ENCODE results near the gene PHAF1. TPM values are rescaled to one million over a fixed set of nuclear protein-coding genes. Genes with fewer than 3 reads are reported as not detected.

PHAF1 gene
- total RNA-seq, 1 donor from 2014 or later, result 29.1 TPM

DNA sequence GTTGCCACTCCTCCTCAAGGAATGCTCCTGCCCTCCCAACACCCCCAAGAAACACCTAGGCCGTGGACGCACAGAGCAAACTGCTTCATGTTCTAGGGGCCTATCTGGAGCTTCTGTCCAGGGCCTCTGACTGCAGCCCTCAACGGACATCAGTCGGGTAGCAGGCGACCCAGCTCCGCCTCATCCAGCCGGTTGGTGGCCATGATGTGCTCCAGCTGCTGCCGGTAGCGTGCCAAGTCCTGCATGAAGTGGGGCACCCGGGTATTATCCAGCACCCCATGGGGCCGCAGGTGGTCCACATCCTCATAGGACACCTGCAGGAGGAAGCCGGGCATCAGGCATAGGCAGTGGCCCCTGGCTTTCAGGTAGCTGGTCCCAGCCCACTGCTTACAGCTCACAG, 66.9 kb downstream of the PHAF1 start:
- no peaks in the 10 kb centered on the region for H3K9me3 ChIP-seq (ENCODE audit: low read depth)
- no peak for DNase-seq (ENCODE audit: low spot score)
- H2AFZ ChIP-seq (replicated peaks), result no peak overlapping the region
- H3K4me2 ChIP-seq, result no peak overlapping the region
- H3K9ac ChIP-seq, result no peak overlapping the region
- no peak overlapping the region for H3K4me3 ChIP-seq
- Mint-ChIP-seq H3K27ac (no peak overlapping the region), H3K4me1 (peaks cover 16% of the 10 kb centered on the region), H3K27me3 (ENCODE audit: insufficient read depth, low read depth) (peaks cover 47% of the 10 kb centered on the region), H3K4me3 (no peak overlapping the region), H3K36me3 (peaks cover 4% of the 10 kb centered on the region), H3K9me3 (no peaks in the 10 kb centered on the region)
- no peaks in the 10 kb centered on the region for H3K36me3 ChIP-seq
- peaks cover 79% of the 10 kb centered on the region for H3K27me3 ChIP-seq
- H4K20me1 ChIP-seq (ENCODE audit: low read depth), result peaks cover 73% of the 10 kb centered on the region
- H3K4me1 ChIP-seq, result peaks cover 4% of the 10 kb centered on the region
- peaks cover 19% of the 10 kb centered on the region for H3F3A ChIP-seq (ENCODE audit: low read depth)
- TF ChIP-seq, protein P1, sequence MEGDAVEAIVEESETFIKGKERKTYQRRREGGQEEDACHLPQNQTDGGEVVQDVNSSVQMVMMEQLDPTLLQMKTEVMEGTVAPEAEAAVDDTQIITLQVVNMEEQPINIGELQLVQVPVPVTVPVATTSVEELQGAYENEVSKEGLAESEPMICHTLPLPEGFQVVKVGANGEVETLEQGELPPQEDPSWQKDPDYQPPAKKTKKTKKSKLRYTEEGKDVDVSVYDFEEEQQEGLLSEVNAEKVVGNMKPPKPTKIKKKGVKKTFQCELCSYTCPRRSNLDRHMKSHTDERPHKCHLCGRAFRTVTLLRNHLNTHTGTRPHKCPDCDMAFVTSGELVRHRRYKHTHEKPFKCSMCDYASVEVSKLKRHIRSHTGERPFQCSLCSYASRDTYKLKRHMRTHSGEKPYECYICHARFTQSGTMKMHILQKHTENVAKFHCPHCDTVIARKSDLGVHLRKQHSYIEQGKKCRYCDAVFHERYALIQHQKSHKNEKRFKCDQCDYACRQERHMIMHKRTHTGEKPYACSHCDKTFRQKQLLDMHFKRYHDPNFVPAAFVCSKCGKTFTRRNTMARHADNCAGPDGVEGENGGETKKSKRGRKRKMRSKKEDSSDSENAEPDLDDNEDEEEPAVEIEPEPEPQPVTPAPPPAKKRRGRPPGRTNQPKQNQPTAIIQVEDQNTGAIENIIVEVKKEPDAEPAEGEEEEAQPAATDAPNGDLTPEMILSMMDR (IDR thresholded peaks at IDR 0.05), result no peak
- TF ChIP-seq EZH2phosphoT487 (IDR thresholded peaks at IDR 0.05) (no peak), EZH2 (IDR thresholded peaks at IDR 0.05) (no peak)
- no peak overlapping the region for H3K27ac ChIP-seq
- H3K79me2 ChIP-seq (ENCODE audit: low read depth), result no peaks in the 10 kb centered on the region

DNA sequence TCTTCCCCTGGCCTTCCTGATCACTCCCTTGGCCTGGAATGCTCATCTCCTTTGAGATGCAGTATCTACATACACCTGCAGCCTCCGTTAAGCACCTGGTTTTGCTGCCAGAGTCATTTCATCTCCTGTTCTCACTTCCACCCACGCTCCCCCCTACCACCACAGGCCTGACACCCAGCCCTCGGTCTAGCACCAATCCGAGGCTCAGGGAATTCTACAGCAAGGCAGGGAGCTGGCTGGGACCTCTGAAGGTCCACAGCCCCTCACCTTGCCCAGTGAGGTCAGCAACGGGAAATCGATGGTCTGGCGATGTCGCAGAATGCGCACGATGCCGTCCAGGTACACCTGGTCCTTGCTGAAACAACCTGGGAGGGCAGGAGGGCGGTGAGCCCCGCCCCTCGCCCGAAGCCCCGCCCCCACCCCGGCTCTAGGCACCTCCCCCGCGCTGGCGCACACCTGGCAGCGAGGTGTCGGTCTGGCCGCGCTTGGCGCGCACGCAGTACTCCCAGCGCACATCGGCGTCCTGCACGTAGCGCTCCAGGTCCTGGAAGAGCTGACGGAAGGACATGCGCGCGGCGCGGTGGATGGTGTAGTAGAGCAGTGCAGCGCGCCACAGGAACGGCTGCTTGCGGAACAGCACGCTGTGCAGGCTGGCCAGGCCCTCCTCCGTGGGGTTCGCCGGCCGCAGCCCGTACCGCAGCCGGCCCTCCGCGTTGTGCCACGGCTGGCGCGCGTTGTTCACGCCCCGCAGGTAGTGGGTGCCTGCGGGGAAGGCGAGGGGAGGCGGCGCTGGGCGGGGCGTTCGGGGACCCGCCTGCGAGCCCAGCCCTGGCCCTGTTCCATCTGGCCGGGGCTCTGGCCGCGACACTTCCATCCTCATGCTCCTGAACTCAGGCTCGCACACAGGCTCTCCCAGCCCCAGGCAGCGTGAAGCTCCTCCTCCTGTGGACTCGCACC, 68.3 kb downstream of the PHAF1 start:
- Histone ChIP-seq H3K4me3 (peak overlapping the region; percentile 47), H3K9me3 (ENCODE audit: low read depth) (no peaks in the 10 kb centered on the region), H3K4me2 (peak overlapping the region; percentile 75), H2AFZ (replicated peaks) (no peak overlapping the region), H4K20me1 (ENCODE audit: low read depth) (peaks cover 72% of the 10 kb centered on the region), H3K27me3 (peaks cover 66% of the 10 kb centered on the region), H3K4me1 (peaks cover 8% of the 10 kb centered on the region), H3F3A (ENCODE audit: low read depth) (peaks cover 17% of the 10 kb centered on the region), H3K79me2 (ENCODE audit: low read depth) (peaks cover 7% of the 10 kb centered on the region), H3K9ac (no peak overlapping the region), H3K36me3 (no peaks in the 10 kb centered on the region), H3K27ac (no peak overlapping the region)
- Mint-ChIP-seq H3K9me3 (no peaks in the 10 kb centered on the region), H3K4me1 (peaks cover 15% of the 10 kb centered on the region), H3K36me3 (peaks cover 4% of the 10 kb centered on the region), H3K27me3 (ENCODE audit: insufficient read depth, low read depth) (peaks cover 35% of the 10 kb centered on the region), H3K27ac (no peak overlapping the region), H3K4me3 (peak overlapping the region; percentile 63)
- peak; percentile 87 for DNase-seq (ENCODE audit: low spot score)
- TF ChIP-seq EZH2phosphoT487 (IDR thresholded peaks at IDR 0.05), result peak; percentile 47
- TF ChIP-seq EZH2 (IDR thresholded peaks at IDR 0.05), result peak; percentile 73
- TF ChIP-seq, protein P1 (IDR thresholded peaks at IDR 0.05), result peak; percentile 10

DNA sequence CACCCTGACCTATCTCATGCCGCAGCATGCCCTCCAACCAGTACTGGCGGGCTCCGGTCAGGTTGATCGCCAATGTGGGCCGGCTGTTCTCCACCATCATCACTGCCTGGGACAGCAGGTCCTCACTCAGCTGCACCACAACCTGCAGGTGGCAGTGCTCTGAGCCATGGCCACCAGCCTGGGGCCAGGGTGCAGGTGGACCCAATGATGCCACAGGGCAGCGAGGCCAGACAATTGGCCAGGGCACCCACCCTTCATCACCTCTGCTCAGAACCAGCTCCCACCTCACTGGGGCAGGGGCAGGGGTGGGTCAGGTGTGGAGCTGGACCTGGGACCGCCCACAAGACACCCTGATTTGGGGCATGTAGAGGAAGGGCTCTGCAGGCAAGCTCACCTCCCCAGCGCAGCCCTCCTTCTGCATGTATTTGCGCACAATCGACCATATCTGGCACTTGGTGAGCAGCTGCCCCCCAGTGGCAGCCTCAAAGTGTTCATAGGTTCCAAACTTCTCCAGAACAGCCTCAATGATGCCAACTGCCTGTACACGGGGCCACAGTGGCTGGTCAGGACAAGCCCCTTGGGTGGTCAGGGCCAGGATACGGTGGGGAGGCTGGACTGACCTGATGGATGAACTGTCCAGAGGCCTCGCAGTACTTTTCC, 69.8 kb downstream of the PHAF1 start:
- Mint-ChIP-seq H3K27me3 (ENCODE audit: insufficient read depth, low read depth) (peaks cover 24% of the 10 kb centered on the region), H3K9me3 (no peaks in the 10 kb centered on the region), H3K4me3 (no peak overlapping the region), H3K36me3 (peaks cover 4% of the 10 kb centered on the region), H3K27ac (no peak overlapping the region), H3K4me1 (peaks cover 5% of the 10 kb centered on the region)
- H3K4me3 ChIP-seq, result no peak overlapping the region
- peaks cover 9% of the 10 kb centered on the region for H3K4me1 ChIP-seq
- H3K9me3 ChIP-seq (ENCODE audit: low read depth), result no peaks in the 10 kb centered on the region
- H3F3A ChIP-seq (ENCODE audit: low read depth), result peaks cover 10% of the 10 kb centered on the region
- no peaks in the 10 kb centered on the region for H3K36me3 ChIP-seq
- no peak overlapping the region for H3K4me2 ChIP-seq
- H4K20me1 ChIP-seq (ENCODE audit: low read depth), result peaks cover 61% of the 10 kb centered on the region
- H3K27me3 ChIP-seq, result peaks cover 57% of the 10 kb centered on the region
- no peak overlapping the region for H3K9ac ChIP-seq
- no peak for TF ChIP-seq EZH2phosphoT487 (IDR thresholded peaks at IDR 0.05)
- TF ChIP-seq, protein P1 (IDR thresholded peaks at IDR 0.05), result peak; percentile 12
- H2AFZ ChIP-seq (replicated peaks), result no peak overlapping the region
- DNase-seq (ENCODE audit: low spot score), result no peak
- H3K27ac ChIP-seq, result no peak overlapping the region
- H3K79me2 ChIP-seq (ENCODE audit: low read depth), result peaks cover 11% of the 10 kb centered on the region
